Measurements from ENCODE around the gene GXYLT2. TPM values are rescaled to one million over a fixed set of nuclear protein-coding genes. Genes with fewer than 3 reads are reported as not detected.

Gene GXYLT2
- total and polyA plus RNA-seq, 7 donors = 1.4 to 17.4 (median 6.8) TPM

DNA sequence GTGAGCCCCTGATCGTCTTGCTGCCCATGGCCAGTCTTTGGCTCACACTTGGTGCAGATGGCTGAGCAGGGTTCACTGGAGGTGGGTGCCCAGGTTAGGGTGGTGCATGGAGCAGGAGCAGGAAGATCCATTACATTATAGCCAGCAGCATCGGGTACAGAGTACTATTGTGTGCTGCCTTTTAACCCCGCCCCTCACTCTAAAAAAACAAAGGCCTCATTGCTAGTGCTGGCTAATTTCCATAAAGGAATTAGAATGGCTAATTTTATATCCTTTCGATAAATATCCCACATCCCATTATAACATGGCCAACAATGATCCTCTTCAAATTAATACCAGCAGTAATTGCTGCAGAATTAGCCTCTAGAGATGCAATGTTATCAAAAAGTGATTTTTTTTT lies 63.0 kb downstream of the GXYLT2 start:
- H3K36me3 ChIP-seq = no peaks in the 10 kb centered on the region
- no peaks in the 10 kb centered on the region for H3K4me1 ChIP-seq
- no peaks in the 10 kb centered on the region for H3K27me3 ChIP-seq
- no peak for DNase-seq
- no peak overlapping the region for H3K27ac ChIP-seq
- intact Hi-C loops (cut with DNase I) = no loop called here
- 51 to 72% methylated on average over 4 of the region's 4 CpGs for WGBS, 2 donors
- no peak overlapping the region for H3K4me3 ChIP-seq
- TF ChIP-seq POLR2AphosphoS5 (IDR thresholded peaks at IDR 0.05) (no peak), EP300 (IDR thresholded peaks at IDR 0.05) (no peak), POLR2A (IDR thresholded peaks at IDR 0.05) (no peak)
- TF ChIP-seq, protein P1, sequence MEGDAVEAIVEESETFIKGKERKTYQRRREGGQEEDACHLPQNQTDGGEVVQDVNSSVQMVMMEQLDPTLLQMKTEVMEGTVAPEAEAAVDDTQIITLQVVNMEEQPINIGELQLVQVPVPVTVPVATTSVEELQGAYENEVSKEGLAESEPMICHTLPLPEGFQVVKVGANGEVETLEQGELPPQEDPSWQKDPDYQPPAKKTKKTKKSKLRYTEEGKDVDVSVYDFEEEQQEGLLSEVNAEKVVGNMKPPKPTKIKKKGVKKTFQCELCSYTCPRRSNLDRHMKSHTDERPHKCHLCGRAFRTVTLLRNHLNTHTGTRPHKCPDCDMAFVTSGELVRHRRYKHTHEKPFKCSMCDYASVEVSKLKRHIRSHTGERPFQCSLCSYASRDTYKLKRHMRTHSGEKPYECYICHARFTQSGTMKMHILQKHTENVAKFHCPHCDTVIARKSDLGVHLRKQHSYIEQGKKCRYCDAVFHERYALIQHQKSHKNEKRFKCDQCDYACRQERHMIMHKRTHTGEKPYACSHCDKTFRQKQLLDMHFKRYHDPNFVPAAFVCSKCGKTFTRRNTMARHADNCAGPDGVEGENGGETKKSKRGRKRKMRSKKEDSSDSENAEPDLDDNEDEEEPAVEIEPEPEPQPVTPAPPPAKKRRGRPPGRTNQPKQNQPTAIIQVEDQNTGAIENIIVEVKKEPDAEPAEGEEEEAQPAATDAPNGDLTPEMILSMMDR (IDR thresholded peaks at IDR 0.05) = no peak
- H3K9me3 ChIP-seq = no peaks in the 10 kb centered on the region

DNA sequence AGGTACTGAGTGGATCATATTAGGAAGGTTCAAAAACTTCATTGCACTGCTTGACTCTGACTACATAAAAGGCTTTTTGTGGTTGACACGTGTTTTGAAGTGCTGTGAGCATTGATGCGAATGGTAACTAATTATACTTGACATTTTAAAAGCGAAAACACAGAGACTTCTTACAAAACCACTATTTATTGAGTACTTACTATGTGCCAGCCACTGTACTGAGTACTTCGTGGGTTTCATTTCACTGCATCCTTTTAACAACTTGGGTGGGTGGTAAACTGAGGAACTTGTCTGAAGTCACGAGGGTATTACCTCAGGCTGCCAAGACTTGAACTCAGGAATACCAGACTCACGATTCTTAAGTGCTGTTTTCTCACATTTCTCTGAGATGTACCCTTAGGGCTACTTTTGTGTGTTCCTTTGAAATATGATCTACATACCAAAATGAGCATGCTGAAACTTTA lies 63.4 kb downstream of the GXYLT2 start:
- H3K27ac ChIP-seq = no peak overlapping the region
- intact Hi-C loops (cut with DNase I) = no loop called here

DNA sequence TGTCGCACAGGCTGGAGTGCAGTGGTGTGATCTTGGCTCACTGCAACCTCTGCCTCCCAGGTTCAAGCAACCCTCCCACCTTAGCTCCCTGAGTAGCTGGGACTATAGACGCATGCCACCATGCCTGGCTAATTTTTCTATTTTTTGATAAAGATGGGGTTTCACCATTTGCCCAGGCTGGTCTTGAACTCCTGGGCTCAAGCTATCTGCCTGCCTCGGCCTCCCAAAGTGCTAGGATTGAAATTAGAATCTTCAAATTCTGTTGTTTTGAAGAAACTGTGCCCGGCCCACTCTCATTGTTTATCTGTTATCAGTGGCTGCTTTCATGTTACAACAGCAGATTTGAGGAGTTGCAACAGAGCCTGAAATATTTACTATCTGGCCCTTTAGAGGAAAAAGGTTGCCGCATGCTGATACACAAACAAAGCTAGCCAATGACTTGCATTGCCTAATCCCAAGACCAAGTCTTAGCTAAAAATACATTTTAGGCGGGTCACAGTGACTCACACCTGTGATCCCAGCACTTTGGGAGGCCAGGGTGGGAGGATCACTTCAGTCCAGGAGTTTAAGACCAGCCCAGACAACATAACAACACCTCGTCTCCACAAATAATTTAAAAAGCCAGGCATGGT lies 65.6 kb downstream of the GXYLT2 start:
- H3K27ac ChIP-seq = no peak overlapping the region
- no peaks in the 10 kb centered on the region for H3K4me1 ChIP-seq
- intact Hi-C loops (cut with DNase I) = no loop called here
- no peaks in the 10 kb centered on the region for H3K36me3 ChIP-seq
- no peaks in the 10 kb centered on the region for H3K27me3 ChIP-seq
- DNase-seq = no peak
- H3K4me3 ChIP-seq = no peak overlapping the region
- TF ChIP-seq EP300 (IDR thresholded peaks at IDR 0.05) = no peak
- TF ChIP-seq POLR2AphosphoS5 (IDR thresholded peaks at IDR 0.05) = no peak
- WGBS, 2 donors = 90 to 91% methylated on average over 7 of the region's 7 CpGs
- H3K9me3 ChIP-seq = no peaks in the 10 kb centered on the region

More for the DNA sequence above, 63.4 kb downstream of the GXYLT2 start:
- no peaks in the 10 kb centered on the region for H3K27me3 ChIP-seq
- no peaks in the 10 kb centered on the region for H3K4me1 ChIP-seq
- no peak for DNase-seq
- H3K9me3 ChIP-seq = no peaks in the 10 kb centered on the region
- TF ChIP-seq POLR2AphosphoS5 (IDR thresholded peaks at IDR 0.05) (no peak), EP300 (IDR thresholded peaks at IDR 0.05) (no peak), POLR2A (IDR thresholded peaks at IDR 0.05) (no peak)
- TF ChIP-seq, protein P1 (IDR thresholded peaks at IDR 0.05) = no peak
- no peak overlapping the region for H3K4me3 ChIP-seq
- WGBS, 2 donors = 57 to 80% methylated on average over 6 of the region's 6 CpGs
- no peaks in the 10 kb centered on the region for H3K36me3 ChIP-seq

DNA sequence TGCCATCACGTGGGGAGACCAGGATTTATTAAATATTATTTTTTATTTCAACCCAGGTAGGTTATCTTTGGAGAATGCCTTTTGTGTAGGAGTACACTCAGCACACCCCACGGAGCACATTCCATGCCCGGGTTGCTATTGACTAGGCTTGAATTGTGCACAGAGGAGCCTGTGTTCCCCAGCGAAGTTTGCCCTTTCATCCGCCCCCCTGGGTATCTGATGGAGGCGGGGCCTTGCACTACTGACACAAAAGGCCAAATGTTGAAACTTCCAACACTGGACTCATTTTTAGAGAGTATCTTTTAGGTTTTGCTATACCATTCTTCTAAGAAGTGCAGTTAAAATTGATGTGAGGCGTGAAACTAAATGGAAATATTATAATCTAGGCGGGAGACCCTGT lies 69.5 kb downstream of the GXYLT2 start:
- Histone ChIP-seq H3K27ac (peak overlapping the region in 3 of 4 donors; percentile 25 to 60 (median 51)), H3K9me3 (no peaks in the 10 kb centered on the region), H3K4me1 (peaks cover 0 to 6% (median 0%) of the 10 kb centered on the region in 4 donors), H3K27me3 (no peaks in the 10 kb centered on the region), H3K36me3 (no peaks in the 10 kb centered on the region), H3K4me3 (no peak overlapping the region)
- intact Hi-C loops (cut with DNase I) = no loop called here
- WGBS, 2 donors = 66 to 80% methylated on average over 8 of the region's 8 CpGs
- peak; percentile 69 for DNase-seq
- TF ChIP-seq POLR2A (IDR thresholded peaks at IDR 0.05) (no peak), POLR2AphosphoS5 (IDR thresholded peaks at IDR 0.05) (no peak), EP300 (IDR thresholded peaks at IDR 0.05) (no peak)
- TF ChIP-seq, protein P1 (IDR thresholded peaks at IDR 0.05) = no peak

DNA sequence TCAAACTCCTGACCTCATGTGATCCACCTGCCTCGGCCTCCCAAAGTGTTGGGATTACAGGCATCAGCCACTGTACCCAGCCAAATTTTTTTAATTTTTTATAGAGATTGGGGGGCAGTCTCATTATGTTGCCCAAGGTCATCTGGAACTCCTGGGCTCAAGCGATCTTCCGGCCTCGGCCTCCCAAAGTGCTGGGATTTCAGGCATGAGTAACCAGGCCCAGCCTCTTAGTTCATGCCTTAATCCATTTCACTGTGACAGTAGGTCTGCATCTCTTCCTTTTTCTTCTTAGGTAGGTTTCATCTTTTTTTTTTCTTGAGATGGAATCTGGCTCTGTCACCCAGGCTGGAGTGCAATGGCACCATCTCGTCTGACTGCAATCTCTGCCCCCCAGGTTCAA lies 71.5 kb downstream of the GXYLT2 start:
- H3K4me1 ChIP-seq = peaks cover 0 to 6% (median 0%) of the 10 kb centered on the region in 4 donors
- H3K36me3 ChIP-seq = no peaks in the 10 kb centered on the region
- no peaks in the 10 kb centered on the region for H3K27me3 ChIP-seq
- no peaks in the 10 kb centered on the region for H3K9me3 ChIP-seq
- no peak overlapping the region for H3K4me3 ChIP-seq
- DNase-seq = no peak
- H3K27ac ChIP-seq = no peak overlapping the region
- TF ChIP-seq POLR2AphosphoS5 (IDR thresholded peaks at IDR 0.05) (no peak), EP300 (IDR thresholded peaks at IDR 0.05) (no peak), POLR2A (IDR thresholded peaks at IDR 0.05) (no peak)
- TF ChIP-seq, protein P1 (IDR thresholded peaks at IDR 0.05) = no peak
- whole genome bisulfite sequencing, 2 donors = 96% methylated on average over 5 of the region's 5 CpGs
- intact Hi-C loops (cut with DNase I) = no loop called here

Data from sigmoid colon (tissue), 7 donors.